Prostate gland (tissue), 2 donors: ENCODE data around the gene CA14. TPM values are rescaled to one million over a fixed set of nuclear protein-coding genes. Genes with fewer than 3 reads are reported as not detected.
"Not testable (repeated sequence)": the region's sequence is repeated elsewhere in the genome, so short reads cannot be mapped to it uniquely, and the experiment has no call there.

Source experiments
- DNase-seq: peaks from one replicate; pipeline ENCODE4 v3.0.0-alpha.2; 2019; ENCODE audit warnings: low spot score
- H3K27ac ChIP-seq, 2 donors: fragments of 200-600 bp; sonication (generic); 2 replicates each; pipeline ENCODE4 v1.5.1; 2017 to 2019
- H3K27me3 ChIP-seq: fragments of 200-600 bp; sonication (generic); replicated peaks from 2 replicates; pipeline ENCODE4 v1.5.1; 2019; ENCODE audit not compliant: insufficient read depth
- H3K36me3 ChIP-seq, 2 donors: fragments of 200-600 bp; sonication (generic); 1 replicate in 1 of 2; 2 replicates in 1 of 2; pipeline versions ENCODE4 v1.5.1 to v1.8.1; 2017 to 2019
- H3K4me1 ChIP-seq: fragments of 200-600 bp; sonication (generic); replicated peaks from 2 replicates; pipeline ENCODE4 v1.5.1; 2019
- H3K4me3 ChIP-seq, 2 donors: fragments of 200-600 bp; sonication (generic); 2 replicates each; pipeline ENCODE4 v1.5.1; 2017 to 2019
- H3K9me3 ChIP-seq: fragments of 200-600 bp; sonication (generic); 2 replicates; pipeline ENCODE4 v1.5.1; 2017
- POLR2A ChIP-seq: fragments of 450-650 bp; IDR thresholded peaks from one replicate; pipeline ENCODE4 v1.6.1; 2016; ENCODE audit warnings: antibody characterized with exemption, mild to moderate bottlenecking
- POLR2AphosphoS5 ChIP-seq: sonication (generic); formaldehyde crosslinking; IDR thresholded peaks from one replicate; pipeline ENCODE4 v1.6.1; 2017; ENCODE audit warnings: antibody characterized with exemption
- WGBS: methylation state at CpG from one replicate; pipeline ENCODE4 v1.1.5; 2018; 5-methylcytosine and 5-hydroxymethylcytosine counted together
- intact Hi-C: fragments of 100-400 bp; cut with DNase I; formaldehyde crosslinking; loops from one replicate; pipeline ENCODE4 v1.14.2; 2022
- total RNA-seq, 2 donors: library from RNA; depleted of rRNA; stranded (reverse); fragments of >200 nt; gene quantifications; one replicate each; pipeline ENCODE4 v1.1.0, GENCODE V29; 2016
- TF ChIP-seq, protein P1 (sequence below), 4 experiments: fragments of 200-600 bp in 2 of 4; fragments of 450-650 bp in 2 of 4; sonication (generic) in 2 of 4; IDR thresholded peaks; 1 replicate in 3 of 4; 2 replicates in 1 of 4; pipeline ENCODE4 v1.5.1; 2016 to 2019; ENCODE audit warnings: antibody characterized with exemption in 4 of 4, mild to moderate bottlenecking in 2 of 4, moderate library complexity in 2 of 4

CA14 gene
- total RNA-seq, 2 donors from 2014 or later = 0.36 to 3.3 TPM

DNA sequence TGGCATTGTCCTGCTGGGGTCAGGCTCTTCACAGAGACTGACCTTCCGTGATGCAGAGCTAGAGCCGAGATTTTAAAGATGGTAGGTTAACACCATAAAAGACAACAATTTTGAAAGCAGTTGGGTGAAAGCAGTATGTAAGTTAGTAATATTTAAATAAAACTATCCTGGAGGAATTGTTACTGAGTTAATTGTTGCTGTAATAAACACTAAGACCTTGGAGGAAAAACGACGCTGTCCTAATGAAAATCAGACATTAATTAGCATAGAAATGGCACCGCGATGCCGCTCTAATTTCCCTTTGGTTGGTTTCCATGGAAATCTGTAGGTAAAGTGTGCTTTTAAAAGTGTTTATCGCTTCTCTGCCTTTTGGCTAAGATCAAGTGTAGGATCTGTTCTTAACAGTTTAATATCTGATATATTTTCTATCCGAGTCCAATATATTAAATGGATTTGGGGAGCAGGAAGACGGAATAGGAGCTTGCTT lies 20.9 kb upstream of the CA14 start:
- intact Hi-C loops = no loop called here
- DNase-seq = no peak
- no peaks in the 10 kb centered on the region for H3K4me1 ChIP-seq

DNA sequence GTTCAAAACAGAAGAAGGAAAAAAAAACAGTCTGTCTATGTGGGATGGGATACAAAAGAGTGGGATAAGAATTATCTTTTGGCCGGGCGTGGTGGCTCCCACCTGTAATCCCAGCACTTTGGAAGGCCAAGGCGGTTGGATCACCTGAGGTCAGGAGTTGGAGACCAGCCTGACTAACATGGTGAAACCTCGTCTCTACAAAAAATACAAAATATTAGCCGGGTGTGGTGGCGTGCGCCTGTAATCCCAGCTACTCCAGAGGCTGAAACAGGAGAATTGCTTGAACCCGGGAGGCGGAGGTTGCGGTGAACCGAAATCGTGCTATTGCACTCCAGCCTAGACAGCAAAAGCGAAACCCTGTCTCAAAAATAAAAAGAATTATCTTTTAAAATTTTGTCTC lies 20.4 kb upstream of the CA14 start:
- H3K27me3 ChIP-seq, H3K9me3 ChIP-seq, H3K36me3 ChIP-seq, H3K27ac ChIP-seq, intact Hi-C loops, DNase-seq, H3K4me3 ChIP-seq, H3K4me1 ChIP-seq: not testable (repeated sequence)
- 89% methylated on average over 13 of the region's 13 CpGs for WGBS

More for the DNA sequence above, 20.9 kb upstream of the CA14 start:
- peak overlapping the region in 1 of 2 donors; percentile 35 for H3K27ac ChIP-seq
- H3K4me3 ChIP-seq = peak overlapping the region; percentile 30 to 54
- TF ChIP-seq, protein P1, sequence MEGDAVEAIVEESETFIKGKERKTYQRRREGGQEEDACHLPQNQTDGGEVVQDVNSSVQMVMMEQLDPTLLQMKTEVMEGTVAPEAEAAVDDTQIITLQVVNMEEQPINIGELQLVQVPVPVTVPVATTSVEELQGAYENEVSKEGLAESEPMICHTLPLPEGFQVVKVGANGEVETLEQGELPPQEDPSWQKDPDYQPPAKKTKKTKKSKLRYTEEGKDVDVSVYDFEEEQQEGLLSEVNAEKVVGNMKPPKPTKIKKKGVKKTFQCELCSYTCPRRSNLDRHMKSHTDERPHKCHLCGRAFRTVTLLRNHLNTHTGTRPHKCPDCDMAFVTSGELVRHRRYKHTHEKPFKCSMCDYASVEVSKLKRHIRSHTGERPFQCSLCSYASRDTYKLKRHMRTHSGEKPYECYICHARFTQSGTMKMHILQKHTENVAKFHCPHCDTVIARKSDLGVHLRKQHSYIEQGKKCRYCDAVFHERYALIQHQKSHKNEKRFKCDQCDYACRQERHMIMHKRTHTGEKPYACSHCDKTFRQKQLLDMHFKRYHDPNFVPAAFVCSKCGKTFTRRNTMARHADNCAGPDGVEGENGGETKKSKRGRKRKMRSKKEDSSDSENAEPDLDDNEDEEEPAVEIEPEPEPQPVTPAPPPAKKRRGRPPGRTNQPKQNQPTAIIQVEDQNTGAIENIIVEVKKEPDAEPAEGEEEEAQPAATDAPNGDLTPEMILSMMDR (IDR thresholded peaks at IDR 0.05) = no peak
- no peak for TF ChIP-seq POLR2A
- no peak for TF ChIP-seq POLR2AphosphoS5
- H3K36me3 ChIP-seq = no peaks in the 10 kb centered on the region
- WGBS = 23% methylated on average over 10 of the region's 10 CpGs
- no peaks in the 10 kb centered on the region for H3K27me3 ChIP-seq
- H3K9me3 ChIP-seq = no peaks in the 10 kb centered on the region

DNA sequence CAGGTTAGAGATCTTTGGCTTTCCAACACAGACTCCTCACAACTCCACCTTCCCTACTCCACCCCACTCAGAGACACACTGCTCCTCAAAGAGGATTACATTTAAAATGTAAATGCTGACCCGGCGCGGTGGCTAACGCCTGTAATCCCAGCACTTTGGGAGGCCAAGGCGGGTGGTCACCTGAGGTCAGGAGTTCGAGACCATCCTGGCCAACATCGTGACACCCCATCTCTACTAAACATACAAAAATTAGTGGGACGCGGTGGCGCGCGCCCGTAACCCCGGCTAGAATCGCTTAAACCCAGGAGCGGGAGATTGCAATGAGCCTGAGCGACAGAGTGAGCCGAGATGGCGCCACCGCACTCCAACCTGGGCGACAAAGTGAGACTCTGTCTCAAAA lies 19.8 kb upstream of the CA14 start:
- Histone ChIP-seq H3K4me3 (no peak overlapping the region), H3K36me3 (no peaks in the 10 kb centered on the region), H3K9me3 (no peaks in the 10 kb centered on the region), H3K27me3 (no peaks in the 10 kb centered on the region), H3K27ac (no peak overlapping the region), H3K4me1 (no peaks in the 10 kb centered on the region)
- intact Hi-C loops = no loop called here
- no peak for DNase-seq
- 97% methylated on average over 21 of the region's 21 CpGs for WGBS
- TF ChIP-seq POLR2AphosphoS5 (no peak), POLR2A (no peak)
- TF ChIP-seq, protein P1 (IDR thresholded peaks at IDR 0.05) = no peak

DNA sequence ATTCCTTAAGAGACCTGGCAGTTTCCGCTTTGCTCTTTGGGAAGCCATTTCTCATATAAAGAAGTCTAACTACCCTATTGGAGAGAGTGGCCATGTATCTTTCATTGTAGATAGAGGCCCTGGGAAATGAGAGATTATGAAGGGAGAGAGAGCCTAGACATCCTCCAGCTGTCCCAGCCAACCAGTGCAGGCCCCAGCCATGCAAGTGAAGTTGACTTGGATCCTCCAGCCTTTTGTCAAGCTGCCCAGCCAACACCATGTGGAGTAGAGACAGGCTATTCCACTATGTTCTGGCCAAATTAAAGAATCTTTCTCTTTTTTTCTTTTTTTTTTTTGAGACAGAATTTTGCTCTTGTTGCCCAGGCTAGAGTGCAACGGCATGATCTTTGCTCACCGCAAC lies 14.6 kb upstream of the CA14 start:
- H3K9me3 ChIP-seq = no peaks in the 10 kb centered on the region
- H3K4me1 ChIP-seq = no peaks in the 10 kb centered on the region
- WGBS = 94% methylated on average over 3 of the region's 3 CpGs
- no peaks in the 10 kb centered on the region for H3K27me3 ChIP-seq
- H3K4me3 ChIP-seq = no peak overlapping the region
- TF ChIP-seq POLR2AphosphoS5 (no peak), POLR2A (no peak)
- TF ChIP-seq, protein P1 (IDR thresholded peaks at IDR 0.05) = no peak
- DNase-seq = no peak
- no peaks in the 10 kb centered on the region for H3K36me3 ChIP-seq
- intact Hi-C loops = no loop called here
- H3K27ac ChIP-seq = no peak overlapping the region

DNA sequence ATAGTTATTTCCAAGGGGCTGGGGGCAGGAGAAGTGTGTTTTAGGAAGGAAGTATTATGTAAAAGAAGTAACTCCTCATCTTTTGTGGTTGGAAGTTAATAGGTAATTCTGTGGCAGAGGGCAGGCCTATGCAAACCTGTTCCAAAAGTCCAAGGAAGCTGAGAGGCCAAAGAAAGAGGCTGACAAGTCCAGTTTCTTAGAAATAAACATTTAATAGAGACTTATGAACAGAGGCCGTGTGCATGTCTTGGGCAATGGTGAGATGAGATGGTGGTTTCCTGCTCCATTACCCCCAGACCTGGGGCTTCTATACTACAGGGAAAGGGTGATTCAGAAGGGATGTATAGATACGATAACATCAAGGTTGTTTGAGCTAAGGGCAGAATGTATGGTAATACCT lies 7.6 kb upstream of the CA14 start:
- no peak for DNase-seq
- intact Hi-C loops = no loop called here
- 74% methylated on average over 2 of the region's 2 CpGs for WGBS

More for the DNA sequence above, 7.6 kb upstream of the CA14 start:
- Histone ChIP-seq H3K9me3 (no peaks in the 10 kb centered on the region), H3K27me3 (no peaks in the 10 kb centered on the region), H3K36me3 (no peaks in the 10 kb centered on the region), H3K27ac (no peak overlapping the region), H3K4me1 (no peaks in the 10 kb centered on the region), H3K4me3 (no peak overlapping the region)
- TF ChIP-seq, protein P1 (IDR thresholded peaks at IDR 0.05) = no peak
- no peak for TF ChIP-seq POLR2AphosphoS5
- no peak for TF ChIP-seq POLR2A
